Large intestine (tissue), 3 donors: ENCODE results near the gene GIPC1. TPM values are rescaled to one million over a fixed set of nuclear protein-coding genes. Genes with fewer than 3 reads are reported as not detected.
A peak's percentile ranks its signal among the peaks of the same experiment; 100 is the strongest.

Source experiments
- DNase-seq, 2 donors: peaks; one replicate each; pipeline versions ENCODE4 v3.0.0 to v3.0.0-alpha.2; 2013
- H3K27ac ChIP-seq: one replicate; pipeline ENCODE4 v1.5.1; 2013; ENCODE audit warnings: low read length
- H3K27me3 ChIP-seq: 2 replicates; pipeline ENCODE4 v1.6.1; 2013; ENCODE audit warnings: low read length; ENCODE audit not compliant: control insufficient read depth, insufficient read depth
- H3K36me3 ChIP-seq: 2 replicates; pipeline ENCODE4 v1.6.1; 2013; ENCODE audit warnings: low read length; ENCODE audit not compliant: control insufficient read depth, insufficient read depth
- H3K4me1 ChIP-seq: one replicate; pipeline ENCODE4 v1.6.1; 2013; ENCODE audit warnings: low read length; ENCODE audit not compliant: control insufficient read depth, insufficient read depth
- H3K4me3 ChIP-seq: one replicate; pipeline ENCODE4 v1.5.1; 2013; ENCODE audit warnings: low read length
- H3K9me3 ChIP-seq: one replicate; pipeline ENCODE4 v1.6.1; 2013; ENCODE audit warnings: mild to moderate bottlenecking, low read depth, low read length, moderate library complexity; ENCODE audit not compliant: control insufficient read depth
- WGBS: methylation state at CpG from one replicate; pipeline ENCODE4 v1.1.5; 2013; ENCODE audit warnings: low lambda C conversion rate; ENCODE audit not compliant: insufficient coverage; 5-methylcytosine and 5-hydroxymethylcytosine counted together
- polyA plus RNA-seq: library from polyadenylated mRNA; unstranded; fragments of 120-200 nt; gene quantifications from one replicate; pipeline ENCODE4 v1.2.1, GENCODE V29; 2013

Gene GIPC1
- polyA plus RNA-seq, 1 donor: 43.7 TPM

DNA sequence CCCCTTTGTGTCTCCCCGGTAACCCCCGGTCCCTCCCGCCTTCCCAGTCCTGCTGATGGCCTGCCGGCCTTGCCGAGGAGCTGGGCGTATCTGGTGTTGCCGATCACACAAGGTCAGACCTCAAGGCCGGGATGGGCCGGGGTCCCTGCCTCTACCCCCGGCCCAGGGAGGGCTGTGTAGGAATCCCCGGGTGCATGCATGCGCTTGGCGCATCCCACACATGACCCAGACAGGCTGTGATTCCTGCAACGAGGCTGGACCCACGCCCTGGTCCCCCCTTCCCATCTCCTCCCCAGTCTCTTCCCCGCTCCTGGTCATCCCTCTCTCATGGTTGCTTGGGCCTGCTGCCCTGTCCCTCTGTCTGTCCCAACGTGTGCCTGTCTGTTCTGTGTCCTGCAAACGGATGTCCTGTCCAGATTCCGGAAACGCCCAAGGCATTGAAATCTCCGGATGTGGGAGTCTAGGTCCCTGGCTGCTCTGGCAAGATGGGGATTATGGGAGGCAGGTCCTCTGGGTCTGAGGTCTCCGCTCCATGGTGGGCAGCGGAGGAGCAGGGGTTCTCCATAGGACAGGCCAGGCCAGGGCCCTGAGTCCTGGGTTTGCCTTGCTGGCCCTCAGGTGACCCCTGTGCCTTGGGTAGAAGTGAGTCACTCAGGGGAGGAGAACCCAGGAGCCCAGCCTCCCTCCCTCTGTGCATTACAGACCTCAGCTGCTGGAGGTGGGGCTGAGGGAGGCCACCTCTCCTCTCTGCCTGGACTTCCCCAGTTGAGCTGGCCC is 61.2 kb downstream of the GIPC1 start:
- peaks cover 7% of the 10 kb centered on the region for H3K27me3 ChIP-seq
- peak; percentile 46 to 50 for DNase-seq
- WGBS: no CpG with 5 or more reads among the region's 23 CpGs
- peak overlapping the region; percentile 80 for H3K4me3 ChIP-seq
- H3K9me3 ChIP-seq: no peaks in the 10 kb centered on the region
- no peak overlapping the region for H3K27ac ChIP-seq
- H3K36me3 ChIP-seq: no peaks in the 10 kb centered on the region
- H3K4me1 ChIP-seq: peaks cover 21% of the 10 kb centered on the region

DNA sequence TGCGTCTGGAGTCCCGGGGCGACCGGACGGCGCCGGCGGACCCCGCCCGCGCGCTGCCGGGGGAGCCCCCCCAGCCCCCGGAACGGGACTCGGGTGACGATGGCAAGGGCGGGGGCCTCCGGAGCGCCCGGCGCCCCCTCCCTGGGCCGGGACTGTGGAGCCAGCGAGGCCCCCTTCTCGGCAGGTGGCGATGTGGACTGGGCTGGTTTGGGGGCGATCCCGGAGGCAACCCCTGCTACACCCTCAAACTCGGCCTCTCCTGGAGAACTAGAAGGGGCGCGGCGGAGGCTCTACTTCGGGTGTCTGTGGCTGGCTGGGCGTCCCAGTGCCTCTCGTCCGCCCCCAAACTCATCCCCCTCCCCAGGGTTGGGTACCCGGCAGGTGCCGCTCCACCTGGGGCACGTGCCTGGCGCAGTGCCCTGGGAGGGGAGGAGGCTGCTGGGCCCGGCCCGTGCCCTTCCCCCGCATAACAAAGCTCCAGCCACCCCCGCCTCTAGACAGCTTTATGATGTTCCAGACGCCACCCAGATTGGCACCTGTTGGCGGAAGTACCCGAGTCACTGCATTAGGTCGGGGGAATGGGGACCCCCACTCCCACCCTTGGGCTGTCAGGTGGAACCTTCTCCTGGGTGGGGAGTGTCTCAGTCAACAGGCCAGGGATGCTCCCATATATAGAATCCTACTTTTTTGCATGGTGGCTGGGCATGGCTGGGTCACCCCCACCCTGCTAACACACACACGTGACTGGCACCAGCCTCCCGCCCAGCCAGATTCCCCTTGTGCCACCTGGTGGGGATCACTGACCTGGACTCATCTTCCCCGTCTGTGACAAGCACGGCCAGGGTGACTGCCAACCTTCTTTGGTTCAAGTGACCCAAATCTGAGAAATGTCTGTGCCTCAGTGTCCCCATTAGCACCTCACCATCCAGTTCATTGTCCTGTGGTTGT is 62.1 kb downstream of the GIPC1 start:
- no peaks in the 10 kb centered on the region for H3K36me3 ChIP-seq
- H3K4me1 ChIP-seq: peaks cover 19% of the 10 kb centered on the region
- peak overlapping the region; percentile 80 for H3K4me3 ChIP-seq
- no peaks in the 10 kb centered on the region for H3K9me3 ChIP-seq
- DNase-seq: peak in 1 of 2 donors; percentile 59
- H3K27ac ChIP-seq: peak overlapping the region; percentile 48
- WGBS: no CpG with 5 or more reads among the region's 52 CpGs
- peaks cover 10% of the 10 kb centered on the region for H3K27me3 ChIP-seq

DNA sequence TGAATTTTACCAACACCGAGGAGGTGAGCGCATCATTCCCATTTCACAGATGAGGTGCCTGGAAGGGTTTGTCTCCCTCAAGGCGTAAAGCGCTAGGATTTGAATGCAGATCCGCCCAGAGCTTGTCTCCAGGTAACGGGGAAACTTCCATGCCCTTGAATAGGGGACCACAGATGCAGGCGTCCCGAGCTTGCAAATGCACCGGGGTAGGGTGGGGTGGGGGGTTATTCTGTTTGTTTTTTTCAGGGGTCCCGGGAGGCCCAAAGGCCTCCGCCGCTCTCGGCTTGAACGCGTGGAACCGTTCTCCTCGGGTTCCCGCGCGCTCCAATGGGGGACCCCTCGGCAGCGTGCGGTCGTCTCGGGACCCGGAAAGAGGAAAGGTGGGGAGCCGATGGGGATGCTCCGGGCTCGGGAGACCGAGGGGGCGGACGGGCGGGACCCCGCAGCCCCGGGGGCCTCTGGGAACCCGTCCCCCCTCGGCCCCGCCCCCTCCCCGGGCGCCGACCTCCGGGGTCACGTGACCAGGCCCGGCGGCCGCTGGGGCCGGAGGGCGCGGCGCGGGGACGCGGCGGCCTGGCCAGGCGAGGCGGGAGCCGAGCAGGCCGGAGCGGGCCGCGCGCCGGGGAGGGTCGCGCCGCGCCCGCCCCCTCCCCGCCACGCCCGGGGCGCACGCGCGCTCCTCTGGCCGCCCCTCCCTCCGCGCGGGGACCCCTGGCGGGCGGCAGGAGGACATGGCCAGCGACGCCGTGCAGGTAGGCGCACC is 63.0 kb downstream of the GIPC1 start, which contains the start of gene PKN1:
PKN1 (plus strand) TSS at position 516 of the 763 bp plus-strand sequence; CDS start at position 732, 216 bp downstream.
- Histone ChIP-seq H3K9me3 (no peaks in the 10 kb centered on the region), H3K27ac (peak within 1 kb of the TSS; percentile 48), H3K4me1 (peaks cover 19% of the 10 kb centered on the region), H3K4me3 (peak within 1 kb of the TSS; percentile 80), H3K36me3 (no peaks in the 10 kb centered on the region), H3K27me3 (peaks cover 10% of the 10 kb centered on the region)
- peak in 1 of 2 donors; percentile 46 for DNase-seq
- WGBS: no CpG with 5 or more reads among the region's 85 CpGs

DNA sequence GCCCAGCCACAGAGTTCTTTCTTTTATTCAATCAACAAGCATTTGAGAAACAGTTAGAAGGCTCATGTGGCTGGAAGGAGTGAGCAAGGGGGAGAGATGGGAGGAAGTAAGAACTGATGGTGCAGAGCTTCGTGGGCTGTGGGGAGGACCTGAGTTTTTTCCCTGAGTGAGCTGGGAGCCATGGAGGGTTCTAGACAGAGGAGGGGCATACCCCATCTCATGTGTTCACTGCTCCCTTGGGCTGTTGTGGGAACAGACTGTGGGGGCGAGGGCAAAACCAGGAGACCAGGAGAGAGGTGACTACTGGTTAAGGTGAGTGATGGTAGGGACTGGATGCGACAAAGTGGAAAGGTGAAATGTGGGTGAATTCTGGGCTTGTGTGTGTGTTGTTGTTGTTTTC is 65.2 kb downstream of the GIPC1 start:
- no CpG with 5 or more reads among the region's 3 CpGs for WGBS
- no peaks in the 10 kb centered on the region for H3K36me3 ChIP-seq
- no peak overlapping the region for H3K4me3 ChIP-seq
- H3K9me3 ChIP-seq: no peaks in the 10 kb centered on the region
- peaks cover 10% of the 10 kb centered on the region for H3K27me3 ChIP-seq
- no peak for DNase-seq
- no peak overlapping the region for H3K27ac ChIP-seq
- peaks cover 19% of the 10 kb centered on the region for H3K4me1 ChIP-seq

DNA sequence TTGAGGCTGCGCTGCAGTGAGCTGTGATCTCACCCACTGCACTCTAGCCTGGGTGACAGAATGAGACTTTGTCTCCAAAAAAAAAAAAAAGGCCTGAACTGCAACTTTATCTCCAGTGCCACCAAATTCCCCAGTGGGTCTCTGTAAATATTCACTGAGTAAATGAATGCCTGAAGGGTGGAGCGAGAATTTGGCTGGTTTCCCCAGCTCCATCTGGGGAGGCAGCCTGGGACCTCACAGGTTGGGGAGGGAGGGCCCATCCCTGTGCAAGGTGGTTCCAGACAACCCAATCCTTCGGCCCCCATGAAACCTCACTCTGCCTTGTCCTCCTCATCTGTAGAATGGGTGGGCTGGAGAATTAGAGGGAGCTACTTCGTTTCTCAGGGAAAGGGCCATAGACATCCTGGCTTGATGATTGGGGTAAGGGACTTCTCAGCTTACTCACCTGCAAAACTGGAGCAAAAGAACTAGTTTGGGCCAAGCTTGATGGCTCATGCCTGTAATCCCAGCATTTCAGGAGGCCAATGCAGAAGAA is 67.0 kb downstream of the GIPC1 start:
- H3K27ac ChIP-seq: no peak overlapping the region
- no CpG with 5 or more reads among the region's 4 CpGs for WGBS
- H3K4me1 ChIP-seq: peaks cover 5% of the 10 kb centered on the region
- H3K36me3 ChIP-seq: no peaks in the 10 kb centered on the region
- peaks cover 10% of the 10 kb centered on the region for H3K27me3 ChIP-seq
- no peak for DNase-seq
- H3K4me3 ChIP-seq: no peak overlapping the region
- no peaks in the 10 kb centered on the region for H3K9me3 ChIP-seq

Other genes with a start within 250 kb of the GIPC1 start
- 54.3 TPM for gene ADGRE5, start 114.7 kb downstream of the GIPC1 start, polyA plus RNA-seq
- gene DDX39A, start 76.8 kb downstream of the GIPC1 start, polyA plus RNA-seq: 69.2 TPM
- gene PKN1, start 62.8 kb downstream of the GIPC1 start, polyA plus RNA-seq: 65.3 TPM
- gene PTGER1, start 20.8 kb downstream of the GIPC1 start, polyA plus RNA-seq: 0.97 TPM
- gene DNAJB1, start 22.3 kb upstream of the GIPC1 start, polyA plus RNA-seq: 101 TPM
- 236 TPM for gene TECR, start 33.5 kb upstream of the GIPC1 start, polyA plus RNA-seq
- 140 TPM for gene NDUFB7, start 75.9 kb upstream of the GIPC1 start, polyA plus RNA-seq
- gene CLEC17A, start 87.0 kb upstream of the GIPC1 start, polyA plus RNA-seq: 0.13 TPM
- 0.79 TPM for gene ADGRE3, start 178.7 kb upstream of the GIPC1 start, polyA plus RNA-seq
- 14.1 TPM for gene ZNF333, start 193.9 kb upstream of the GIPC1 start, polyA plus RNA-seq